Spleen (tissue), 7 donors: ENCODE results near the gene TOP3B.

Experiments used
- CTCF ChIP-seq, 11 experiments: fragments of 200-600 bp in 7 of 11; fragments of 450-650 bp in 4 of 11; sonication (generic) in 4 of 11; IDR thresholded peaks in 8 of 11; conservative IDR thresholded peaks in 3 of 11; 1 replicate in 7 of 11; 2 replicates in 4 of 11; pipeline versions ENCODE4 v1.4.0 to v1.8.0; 2016 to 2021; ENCODE audit warnings: antibody characterized with exemption in 11 of 11, inconsistent platforms in 4 of 11, mild to moderate bottlenecking in 1 of 11
- POLR2AphosphoS5 ChIP-seq, 3 donors: sonication (generic); formaldehyde crosslinking; IDR thresholded peaks; one replicate each; pipeline ENCODE4 v1.5.1; 2017; ENCODE audit warnings: antibody characterized with exemption in 3 of 3
- donor health status: DM: no; HTN: no; CAD: no; lungs with moderate emphysema.
- donor health status: DM: no; HTN: no; CAD: no.
- donor health status: DM: no; HTN: no; CAD: no.

GRCh38 chr22:21941921-21942320, 40.7 kb downstream of the TOP3B start:
- TF ChIP-seq CTCF (IDR thresholded peaks at IDR 0.05 in 8 of 11, conservative IDR thresholded peaks at IDR 0.05 in 3 of 11) (no peak), POLR2AphosphoS5 (IDR thresholded peaks at IDR 0.05) (no peak)
